Measurements from ENCODE around the gene CTNNA3.

Gene CTNNA3

GRCh38 chr10:67473850-67474633, 222.0 kb downstream of the CTNNA3 start (continued):
- TF ChIP-seq REPIN1 (tag by site-specific recombination; IDR thresholded peaks at IDR 0.05; ENCODE audit: low read depth) (no peak), ZNF580 (tag by site-specific recombination; IDR thresholded peaks at IDR 0.05) (no peak), ZNF791 (tag by site-specific recombination; IDR thresholded peaks at IDR 0.05) (no peak), ZBTB48 (tag by site-specific recombination; IDR thresholded peaks at IDR 0.05) (no peak), ZNF266 (tag by site-specific recombination; IDR thresholded peaks at IDR 0.05; ENCODE audit: low read depth) (no peak), AEBP2 (tag by site-specific recombination; IDR thresholded peaks at IDR 0.05; ENCODE audit: borderline replicate concordance) (no peak)

GRCh38 chr10:67471022-67471421, 225.0 kb downstream of the CTNNA3 start:
- Histone ChIP-seq H3K4me1 (ENCODE audit: control insufficient read depth, insufficient read depth, low read length) (no peaks in the 10 kb centered on the region), H3K9me3 (ENCODE audit: control insufficient read depth, insufficient read depth, low read depth, low read length) (no peaks in the 10 kb centered on the region), H3K4me3 (ENCODE audit: low read depth, low read length) (no peak overlapping the region), H3K36me3 (ENCODE audit: control insufficient read depth in 2 of 2, insufficient read depth in 1 of 2, low read length in 2 of 2) (no peaks in the 10 kb centered on the region), H3K27ac (ENCODE audit: extremely low read depth, low read depth, low read length) (no peak overlapping the region)
- TF ChIP-seq ZNF114 (tag by site-specific recombination; IDR thresholded peaks at IDR 0.05) (no peak), ZBTB48 (tag by site-specific recombination; IDR thresholded peaks at IDR 0.05) (no peak), ZBTB11 (tag by site-specific recombination; conservative IDR thresholded peaks at IDR 0.05; ENCODE audit: low read depth) (no peak), ELK4 (IDR thresholded peaks at IDR 0.05; ENCODE audit: borderline replicate concordance, low read depth, low read length) (no peak), ZNF707 (tag by site-specific recombination; IDR thresholded peaks at IDR 0.05) (no peak), MYNN (tag by site-specific recombination; IDR thresholded peaks at IDR 0.05; ENCODE audit: borderline replicate concordance) (no peak), SCRT1 (tag by site-specific recombination; IDR thresholded peaks at IDR 0.05; ENCODE audit: borderline replicate concordance) (no peak), ZNF391 (tag by site-specific recombination; IDR thresholded peaks at IDR 0.05; ENCODE audit: borderline replicate concordance, low read depth) (no peak), ZNF530 (tag by site-specific recombination; IDR thresholded peaks at IDR 0.05; ENCODE audit: low read depth) (no peak), PRDM6 (tag by site-specific recombination; IDR thresholded peaks at IDR 0.05) (no peak), ZNF670 (tag by site-specific recombination; IDR thresholded peaks at IDR 0.05; ENCODE audit: low read depth) (no peak), ZBTB6 (tag by site-specific recombination; IDR thresholded peaks at IDR 0.05) (no peak), KLF9 (tag by site-specific recombination; IDR thresholded peaks at IDR 0.05; ENCODE audit: low read depth) (no peak), KLF16 (tag by site-specific recombination; IDR thresholded peaks at IDR 0.05) (no peak), ZNF146 (tag by site-specific recombination; IDR thresholded peaks at IDR 0.05) (no peak), ZNF112 (tag by site-specific recombination; IDR thresholded peaks at IDR 0.05) (no peak), ZNF449 (tag by site-specific recombination; IDR thresholded peaks at IDR 0.05) (no peak)
- ChIA-PET POLR2A (no interaction called here), CTCF (no interaction called here)
